ENCODE measurements around the gene HIGD1A. TPM values are rescaled to one million over a fixed set of nuclear protein-coding genes. Genes with fewer than 3 reads are reported as not detected.

Gene HIGD1A
- total and polyA plus RNA-seq, 9 of the 15 experiments (the other 6 are each of a cell fraction or from before 2014, with no cell fraction given) = 165 to 1,185 (median 333) TPM

DNA sequence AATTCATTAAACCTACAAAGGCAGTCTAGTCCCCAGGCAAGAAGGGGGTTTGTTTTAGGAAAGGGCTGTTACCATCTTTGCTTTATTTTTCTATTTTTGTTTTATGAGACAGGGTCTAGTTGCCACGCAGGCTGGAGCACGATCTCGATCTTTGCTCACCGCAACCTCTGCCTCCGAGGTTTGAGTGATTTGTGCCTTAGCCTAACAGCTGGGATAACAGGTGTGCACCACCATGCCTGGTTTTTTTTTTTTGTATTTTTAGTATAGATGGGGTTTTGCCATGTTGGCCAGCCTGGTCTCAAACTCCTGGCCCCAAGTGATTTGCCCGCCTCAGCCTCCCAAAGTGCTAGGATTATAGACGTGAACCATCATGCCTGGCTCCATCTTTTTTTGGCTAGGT is 4.9 kb downstream of the HIGD1A start:
- Histone ChIP-seq H2AFZ (ENCODE audit: low read depth, low read length) (no peak overlapping the region), H3K9ac (ENCODE audit: insufficient read depth in 1 of 2, low read depth in 2 of 2, low read length in 2 of 2) (no peak overlapping the region), H3K9me3 (replicated peaks; ENCODE audit: control insufficient read depth, insufficient read depth, low read depth, low read length) (0 out of 2 replicates have a peak, but pooled peaks cover 2% of the 10 kb centered on the region), H3K79me2 (ENCODE audit: control insufficient read depth, insufficient read depth, low read length) (peaks cover 76% of the 10 kb centered on the region), H4K20me1 (replicated peaks; ENCODE audit: control insufficient read depth, insufficient read depth, low read length) (no peaks in the 10 kb centered on the region), H3K4me3 (no peak overlapping the region), H3K27me3 (ENCODE audit: control insufficient read depth in 2 of 2, insufficient read depth in 2 of 2, low read length in 2 of 2) (no peaks in the 10 kb centered on the region), H3K4me2 (ENCODE audit: insufficient read depth, low read length) (no peak overlapping the region), H3K4me1 (replicated peaks in 1 of 2; ENCODE audit: control insufficient read depth in 2 of 2, insufficient read depth in 2 of 2, low read length in 2 of 2) (peaks cover 11 to 19% of the 10 kb centered on the region in 2 experiments; a peak in 4 of 5 replicates), H3K9me1 (ENCODE audit: control insufficient read depth, insufficient read depth, low read length) (no peaks in the 10 kb centered on the region), H3K36me3 (ENCODE audit: control insufficient read depth, insufficient read depth, low read length) (peaks cover 38% of the 10 kb centered on the region), H3K27ac (ENCODE audit: extremely low read depth, low read depth, low read length) (no peak overlapping the region)
- TF ChIP-seq ZFP30 (CRISPR knock-in tag; IDR thresholded peaks at IDR 0.05; ENCODE audit: borderline replicate concordance) (no peak), TFAP4 (CRISPR knock-in tag; IDR thresholded peaks at IDR 0.05; ENCODE audit: borderline replicate concordance) (peak; percentile 18; the same call in 1 of the 2 replicates)
- no peak for ATAC-seq
- ChIA-PET POLR2A (interaction anchor here (0.6 kb wide), 1 partner anchor 31 kb away, joined by 4 read pairs; no protein-coding TSS in a partner anchor), CTCF (ENCODE audit: low intra/inter-chr PET ratio) (no interaction called here)
- 77% methylated on average over 7 of the region's 7 CpGs for WGBS (ENCODE audit: insufficient coverage, low coverage, missing lambda C conversion rate)
- BruUV-seq (replicated peaks) = no TSS peak
- intact Hi-C loops (cut with micrococcal nuclease) (no loop called here), in situ Hi-C loops (cut with MboI) (no loop called here)
- FAIRE-seq = no peak
- DNase-seq (ENCODE audit: extremely low read depth in 1 of 4, low spot score in 3 of 4) = no peak

DNA sequence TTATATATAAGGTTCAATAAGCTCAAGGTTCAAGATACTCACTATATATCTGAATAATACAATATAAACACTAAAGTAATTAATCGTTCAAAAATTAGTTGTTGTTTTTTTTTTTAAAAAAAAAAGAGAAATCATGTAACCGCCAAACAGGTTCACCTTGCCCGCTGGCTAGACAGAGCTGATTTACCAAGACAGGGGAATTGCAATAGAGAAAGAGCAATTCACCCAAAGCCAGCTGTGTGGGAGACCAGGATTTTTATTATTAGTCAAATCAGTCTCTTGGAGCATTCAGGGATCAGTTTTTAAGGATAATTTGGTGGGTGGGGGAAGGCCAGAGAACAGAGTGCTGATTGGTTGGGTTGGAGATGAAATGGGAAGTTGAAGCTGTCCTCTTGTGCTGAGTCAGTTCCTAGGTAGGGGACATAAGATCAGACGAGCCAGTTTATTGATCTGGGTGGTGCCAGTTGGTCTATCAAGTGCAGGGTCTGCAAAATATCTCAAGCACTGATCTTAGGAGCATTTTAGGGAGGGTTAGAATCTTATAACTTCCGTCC is 7.9 kb downstream of the HIGD1A start:
- Histone ChIP-seq H3K9ac (ENCODE audit: insufficient read depth in 1 of 2, low read depth in 2 of 2, low read length in 2 of 2) (no peak overlapping the region), H3K4me2 (ENCODE audit: insufficient read depth, low read length) (no peak overlapping the region), H2AFZ (ENCODE audit: low read depth, low read length) (no peak overlapping the region), H3K79me2 (ENCODE audit: control insufficient read depth, insufficient read depth, low read length) (peaks cover 61% of the 10 kb centered on the region), H3K4me3 (no peak overlapping the region), H4K20me1 (replicated peaks; ENCODE audit: control insufficient read depth, insufficient read depth, low read length) (no peaks in the 10 kb centered on the region), H3K9me3 (replicated peaks; ENCODE audit: control insufficient read depth, insufficient read depth, low read depth, low read length) (0 out of 2 replicates have a peak, but pooled peaks cover 2% of the 10 kb centered on the region), H3K4me1 (replicated peaks in 1 of 2; ENCODE audit: control insufficient read depth in 2 of 2, insufficient read depth in 2 of 2, low read length in 2 of 2) (peaks cover 4 to 6% of the 10 kb centered on the region in 2 experiments; a peak in 4 of 5 replicates), H3K27me3 (ENCODE audit: control insufficient read depth in 2 of 2, insufficient read depth in 2 of 2, low read length in 2 of 2) (no peaks in the 10 kb centered on the region), H3K27ac (ENCODE audit: extremely low read depth, low read depth, low read length) (no peak overlapping the region), H3K36me3 (ENCODE audit: control insufficient read depth, insufficient read depth, low read length) (peaks cover 44% of the 10 kb centered on the region), H3K9me1 (ENCODE audit: control insufficient read depth, insufficient read depth, low read length) (no peaks in the 10 kb centered on the region)
- no TSS peak for BruUV-seq (replicated peaks)
- intact Hi-C loops (cut with micrococcal nuclease) = no loop called here
- FAIRE-seq = no peak
- CTCF ChIA-PET (ENCODE audit: low intra/inter-chr PET ratio) = no interaction called here
- in situ Hi-C loops (cut with MboI) = no loop called here
- POLR2A ChIA-PET = interaction anchor here (0.6 to 1.6 kb wide), 7 partner anchors 9 to 366 kb away, joined by 3 to 9 read pairs (median 4); no protein-coding TSS in a partner anchor
- 78% methylated on average over 4 of the region's 5 CpGs for WGBS (ENCODE audit: insufficient coverage, low coverage, missing lambda C conversion rate)
- no peak for DNase-seq (ENCODE audit: extremely low read depth in 1 of 4, low spot score in 3 of 4)
- ATAC-seq = peak; percentile 19; the same call in 1 of the 3 replicates
- TF ChIP-seq RBM39 (optimal IDR thresholded peaks at IDR 0.05; ENCODE audit: low read depth, low read length) (no peak), ILF3 (IDR thresholded peaks at IDR 0.05; ENCODE audit: borderline replicate concordance) (no peak), ZNF407 (IDR thresholded peaks at IDR 0.05; ENCODE audit: low read depth) (no peak)
